SU-DHL-6 (cell line): ENCODE data around the gene USP6NL.

Experiments
- EZH2phosphoT487 ChIP-seq: fragments of 200-600 bp; sonication (generic), shearing (Covaris generic); conservative IDR thresholded peaks from 2 replicates; pipeline ENCODE4 v1.6.1; 2018; ENCODE audit warnings: mild to moderate bottlenecking, antibody characterized with exemption, low read length, moderate library complexity, mixed read lengths
- TF ChIP-seq, protein P1 (sequence below): fragments of 200-600 bp; sonication (generic); IDR thresholded peaks from one replicate; pipeline ENCODE4 v1.5.1; 2017; ENCODE audit warnings: antibody characterized with exemption, mild to moderate bottlenecking, low read length, moderate library complexity; ENCODE audit not compliant: insufficient read depth, poor library complexity, severe bottlenecking

DNA sequence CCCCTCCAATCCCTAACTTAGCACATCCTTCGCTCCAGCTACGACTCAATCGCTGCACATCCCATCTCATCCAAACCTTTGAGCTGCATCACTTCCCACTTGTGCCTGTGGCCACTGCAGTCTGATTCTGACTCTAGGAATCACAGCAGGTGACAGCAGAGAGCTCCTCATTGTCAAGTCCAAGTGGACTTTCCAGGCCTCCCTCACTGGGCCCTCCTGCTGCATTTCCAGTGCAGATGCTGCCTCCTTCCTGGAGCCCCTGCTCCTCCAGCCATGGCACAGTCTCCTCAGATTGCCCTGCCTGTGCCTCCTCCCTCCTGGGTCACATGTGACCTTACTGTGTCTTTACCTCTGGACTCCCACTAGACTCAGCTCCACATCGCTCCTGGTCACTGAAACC is 157.3 kb downstream of the USP6NL start:
- TF ChIP-seq, protein P1, sequence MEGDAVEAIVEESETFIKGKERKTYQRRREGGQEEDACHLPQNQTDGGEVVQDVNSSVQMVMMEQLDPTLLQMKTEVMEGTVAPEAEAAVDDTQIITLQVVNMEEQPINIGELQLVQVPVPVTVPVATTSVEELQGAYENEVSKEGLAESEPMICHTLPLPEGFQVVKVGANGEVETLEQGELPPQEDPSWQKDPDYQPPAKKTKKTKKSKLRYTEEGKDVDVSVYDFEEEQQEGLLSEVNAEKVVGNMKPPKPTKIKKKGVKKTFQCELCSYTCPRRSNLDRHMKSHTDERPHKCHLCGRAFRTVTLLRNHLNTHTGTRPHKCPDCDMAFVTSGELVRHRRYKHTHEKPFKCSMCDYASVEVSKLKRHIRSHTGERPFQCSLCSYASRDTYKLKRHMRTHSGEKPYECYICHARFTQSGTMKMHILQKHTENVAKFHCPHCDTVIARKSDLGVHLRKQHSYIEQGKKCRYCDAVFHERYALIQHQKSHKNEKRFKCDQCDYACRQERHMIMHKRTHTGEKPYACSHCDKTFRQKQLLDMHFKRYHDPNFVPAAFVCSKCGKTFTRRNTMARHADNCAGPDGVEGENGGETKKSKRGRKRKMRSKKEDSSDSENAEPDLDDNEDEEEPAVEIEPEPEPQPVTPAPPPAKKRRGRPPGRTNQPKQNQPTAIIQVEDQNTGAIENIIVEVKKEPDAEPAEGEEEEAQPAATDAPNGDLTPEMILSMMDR: no peak
- no peak for TF ChIP-seq EZH2phosphoT487
